Brain microvascular endothelial cell (primary cell): ENCODE data around the gene BAIAP2L1.
A peak's percentile ranks its signal among the peaks of the same experiment; 100 is the strongest.

Source experiments
- DNase-seq: peaks from one replicate; pipeline ENCODE4 v3.0.0-alpha.2; 2020
- H3K27ac ChIP-seq: fragments of 250-450 bp; sonication (Bioruptor Pico); 2 replicates; pipeline ENCODE4 v1.5.1; 2020; ENCODE audit warnings: mild to moderate bottlenecking, moderate library complexity
- H3K27me3 ChIP-seq: fragments of 250-450 bp; sonication (Bioruptor Pico); replicated peaks from 2 replicates; pipeline ENCODE4 v1.5.1; 2020; ENCODE audit warnings: mild to moderate bottlenecking
- H3K36me3 ChIP-seq: fragments of 250-450 bp; sonication (Bioruptor Pico); replicated peaks from 2 replicates; pipeline ENCODE4 v1.5.1; 2020; ENCODE audit warnings: mild to moderate bottlenecking
- H3K4me3 ChIP-seq: 2 replicates; pipeline ENCODE4 v1.5.1; 2011; ENCODE audit warnings: low read depth, mild to moderate bottlenecking, control low read depth, low read length, moderate library complexity
- in situ Hi-C: cut with HindIII; loops from 2 replicates; pipeline ENCODE4 v1.10.0; 2017; ENCODE audit warnings: low sequenced_read_pairs, low pct_ligation_motif_present
- TF ChIP-seq, protein P1 (sequence below): IDR thresholded peaks from 2 replicates; pipeline ENCODE4 v1.5.1; 2011; ENCODE audit warnings: low read depth, mild to moderate bottlenecking, moderate library complexity, low read length, control low read depth, inconsistent platforms; ENCODE audit errors: missing control alignments

BAIAP2L1 gene

DNA sequence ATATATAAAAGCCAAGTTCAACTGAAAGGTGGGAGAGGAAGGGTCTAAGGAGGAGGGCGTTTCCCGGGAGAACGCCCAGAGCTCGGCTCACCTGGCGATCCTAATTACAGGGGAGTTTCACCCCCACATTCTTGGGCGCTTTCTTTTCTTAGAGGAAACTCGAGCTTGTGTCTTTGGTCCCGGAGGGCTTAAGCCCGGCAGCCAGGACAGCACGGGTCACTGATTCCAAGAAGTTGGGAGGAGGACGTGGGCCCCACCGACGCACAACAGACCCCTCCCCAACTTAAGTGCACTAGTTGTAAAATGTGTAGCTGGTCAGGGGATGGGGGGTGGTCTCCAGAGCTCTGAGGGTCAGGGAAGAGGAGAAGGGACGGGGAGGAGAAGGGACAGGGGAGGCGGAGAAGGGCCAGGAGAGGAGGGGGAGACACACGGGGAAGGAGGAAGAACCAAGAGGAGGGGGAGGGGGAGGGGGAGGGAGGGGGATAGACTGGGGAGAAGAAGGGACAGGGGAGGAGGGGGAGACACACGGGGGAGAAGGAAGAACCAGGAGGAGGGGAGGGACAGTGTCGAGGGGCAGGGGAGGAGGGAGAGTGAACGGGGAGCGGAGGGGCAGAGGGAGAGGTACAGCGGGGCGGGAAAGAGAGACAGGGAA is 874 bp downstream of the BAIAP2L1 start:
- TF ChIP-seq, protein P1, sequence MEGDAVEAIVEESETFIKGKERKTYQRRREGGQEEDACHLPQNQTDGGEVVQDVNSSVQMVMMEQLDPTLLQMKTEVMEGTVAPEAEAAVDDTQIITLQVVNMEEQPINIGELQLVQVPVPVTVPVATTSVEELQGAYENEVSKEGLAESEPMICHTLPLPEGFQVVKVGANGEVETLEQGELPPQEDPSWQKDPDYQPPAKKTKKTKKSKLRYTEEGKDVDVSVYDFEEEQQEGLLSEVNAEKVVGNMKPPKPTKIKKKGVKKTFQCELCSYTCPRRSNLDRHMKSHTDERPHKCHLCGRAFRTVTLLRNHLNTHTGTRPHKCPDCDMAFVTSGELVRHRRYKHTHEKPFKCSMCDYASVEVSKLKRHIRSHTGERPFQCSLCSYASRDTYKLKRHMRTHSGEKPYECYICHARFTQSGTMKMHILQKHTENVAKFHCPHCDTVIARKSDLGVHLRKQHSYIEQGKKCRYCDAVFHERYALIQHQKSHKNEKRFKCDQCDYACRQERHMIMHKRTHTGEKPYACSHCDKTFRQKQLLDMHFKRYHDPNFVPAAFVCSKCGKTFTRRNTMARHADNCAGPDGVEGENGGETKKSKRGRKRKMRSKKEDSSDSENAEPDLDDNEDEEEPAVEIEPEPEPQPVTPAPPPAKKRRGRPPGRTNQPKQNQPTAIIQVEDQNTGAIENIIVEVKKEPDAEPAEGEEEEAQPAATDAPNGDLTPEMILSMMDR, result no peak
- DNase-seq, result no peak
- H3K27ac ChIP-seq, result peak overlapping the region; percentile 39
- in situ Hi-C loops, result no loop called here
- no peaks in the 10 kb centered on the region for H3K36me3 ChIP-seq
- H3K4me3 ChIP-seq, result peak overlapping the region; percentile 68
- H3K27me3 ChIP-seq, result no peaks in the 10 kb centered on the region

DNA sequence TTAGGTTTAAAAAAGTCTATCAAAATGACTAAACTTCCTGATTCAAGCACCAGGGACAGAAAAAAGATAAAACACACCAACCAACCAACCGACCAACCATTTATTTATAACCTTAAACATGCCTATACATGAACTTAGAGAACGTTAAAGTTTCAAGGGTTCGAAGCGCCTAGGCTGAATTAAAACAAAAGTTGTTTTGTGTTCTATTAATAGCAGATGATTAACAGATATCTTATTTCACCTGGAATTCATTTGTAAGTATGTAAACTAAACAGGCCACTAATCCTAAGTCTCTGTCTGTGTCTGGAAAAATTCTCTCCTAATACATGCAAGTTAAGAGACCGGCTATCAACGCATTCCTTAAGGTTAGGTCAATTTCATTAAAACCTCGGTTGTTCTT is 1.4 kb downstream of the BAIAP2L1 start:
- Histone ChIP-seq H3K27me3 (no peaks in the 10 kb centered on the region), H3K27ac (peak overlapping the region; percentile 39), H3K4me3 (peak overlapping the region; percentile 68), H3K36me3 (no peaks in the 10 kb centered on the region)
- no peak for DNase-seq
- in situ Hi-C loops, result no loop called here
- TF ChIP-seq, protein P1, result no peak

DNA sequence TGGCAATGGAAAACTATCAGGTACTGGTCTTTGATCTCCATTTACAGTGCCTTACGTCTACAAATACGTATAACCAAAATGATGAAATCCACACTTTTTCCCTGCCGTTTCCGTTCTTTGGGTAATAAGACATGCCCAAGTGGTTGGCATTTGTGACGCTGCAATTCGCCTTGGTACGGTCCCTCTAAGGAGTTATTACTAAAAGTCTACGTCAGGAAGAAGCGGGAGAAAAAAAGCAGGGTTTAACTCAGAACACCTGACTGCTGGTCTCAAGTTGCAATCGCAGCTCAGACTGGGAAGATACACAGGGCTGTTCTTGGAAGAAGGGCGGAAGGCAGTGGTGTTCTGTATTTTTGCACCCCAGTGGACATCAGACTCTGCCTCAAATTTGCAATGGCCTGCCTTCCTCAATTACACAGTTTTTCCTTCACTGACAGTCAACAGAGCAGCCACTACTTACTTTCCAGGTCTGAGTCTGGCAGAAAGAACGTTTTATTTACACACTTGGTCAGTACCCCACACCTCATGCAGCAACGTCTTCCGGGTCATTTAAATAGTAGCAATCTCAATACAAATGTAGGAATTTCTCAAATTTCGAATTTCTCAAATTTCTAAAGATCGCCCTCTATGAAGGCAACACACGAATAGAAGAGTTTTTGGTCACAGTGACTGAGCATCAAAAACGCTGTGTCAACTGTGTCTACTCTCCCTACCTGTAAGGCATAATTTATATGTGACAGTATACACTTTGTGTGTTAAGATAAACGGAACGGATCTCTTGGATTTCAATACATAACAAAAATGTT is 2.1 kb downstream of the BAIAP2L1 start:
- DNase-seq, result no peak
- TF ChIP-seq, protein P1, result no peak
- no peaks in the 10 kb centered on the region for H3K36me3 ChIP-seq
- no peaks in the 10 kb centered on the region for H3K27me3 ChIP-seq
- in situ Hi-C loops, result no loop called here
- no peak overlapping the region for H3K4me3 ChIP-seq
- no peak overlapping the region for H3K27ac ChIP-seq

DNA sequence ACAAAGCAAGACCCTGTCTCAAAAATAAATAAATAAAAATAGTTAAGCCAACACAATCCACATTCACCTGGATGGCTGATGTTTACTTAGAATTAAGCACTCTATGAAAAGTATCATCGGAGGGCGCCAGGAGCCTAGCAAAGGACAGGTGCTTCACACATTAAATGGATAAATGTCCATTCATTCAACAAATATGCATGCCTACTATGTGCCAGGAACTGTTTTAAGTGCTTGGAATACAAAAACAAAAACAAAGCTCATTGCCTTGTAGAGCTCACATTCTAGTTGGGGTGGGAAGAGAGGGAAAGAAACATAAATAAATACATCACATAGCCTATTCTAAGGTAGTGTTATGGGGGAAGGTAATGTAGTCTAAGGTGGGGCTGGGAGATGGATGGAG is 4.1 kb downstream of the BAIAP2L1 start:
- no peaks in the 10 kb centered on the region for H3K27me3 ChIP-seq
- no peak overlapping the region for H3K4me3 ChIP-seq
- H3K27ac ChIP-seq, result no peak overlapping the region
- in situ Hi-C loops, result no loop called here
- H3K36me3 ChIP-seq, result no peaks in the 10 kb centered on the region
- no peak for DNase-seq
- TF ChIP-seq, protein P1, result no peak

DNA sequence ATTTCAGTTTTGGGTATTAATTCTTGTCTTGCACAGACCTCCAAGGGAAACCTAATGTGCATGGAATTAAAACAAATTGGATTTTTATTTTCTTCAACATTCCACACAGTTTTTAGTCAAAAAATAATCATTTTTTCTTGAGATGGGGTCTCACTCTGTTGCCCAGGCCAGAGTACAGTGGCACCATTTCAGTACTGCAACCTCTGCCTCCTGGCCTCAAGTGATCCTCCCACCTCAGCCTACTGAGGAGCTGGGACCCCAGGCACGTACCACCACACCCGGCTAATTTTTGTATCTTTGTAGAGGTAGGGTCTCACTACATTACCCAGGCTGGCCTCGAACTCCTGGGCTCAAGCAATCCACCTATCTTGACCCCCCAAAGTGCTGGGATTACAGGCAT is 4.9 kb downstream of the BAIAP2L1 start:
- in situ Hi-C loops, result no loop called here
- no peak overlapping the region for H3K27ac ChIP-seq
- TF ChIP-seq, protein P1, result no peak
- H3K36me3 ChIP-seq, result no peaks in the 10 kb centered on the region
- no peak for DNase-seq
- H3K27me3 ChIP-seq, result no peaks in the 10 kb centered on the region
- no peak overlapping the region for H3K4me3 ChIP-seq

DNA sequence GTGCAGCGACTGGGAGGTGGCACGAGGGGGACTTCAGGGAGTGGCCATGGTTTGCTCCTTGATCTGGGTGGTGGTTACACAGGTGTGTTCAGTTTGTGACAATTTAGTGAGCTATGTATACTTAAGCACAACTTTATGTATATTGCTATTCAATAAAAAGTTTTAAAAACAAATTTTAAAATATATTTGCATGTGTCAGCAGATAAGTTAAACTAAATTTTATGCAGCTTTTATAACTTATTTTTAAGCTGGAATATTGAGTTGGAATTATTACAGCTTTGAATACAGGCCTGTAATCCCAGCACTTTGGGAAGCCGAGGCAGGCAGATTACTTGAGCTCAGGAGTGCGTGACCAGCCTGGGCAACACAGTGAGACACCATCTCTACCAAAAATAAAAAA is 5.4 kb downstream of the BAIAP2L1 start:
- in situ Hi-C loops, result no loop called here
- DNase-seq, result no peak
- TF ChIP-seq, protein P1, result no peak
- H3K27ac ChIP-seq, result no peak overlapping the region
- H3K36me3 ChIP-seq, result no peaks in the 10 kb centered on the region
- no peak overlapping the region for H3K4me3 ChIP-seq
- H3K27me3 ChIP-seq, result no peaks in the 10 kb centered on the region
